ENCODE measurements around the gene NPHP4. TPM values are rescaled to one million over a fixed set of nuclear protein-coding genes. Genes with fewer than 3 reads are reported as not detected.

Gene NPHP4
- total and polyA plus RNA-seq, 2 donors (not counting 3 experiments of a cell fraction or from before 2014, with no cell fraction given): 4.4 to 11.7 TPM

GRCh38 chr1:5993556-5994491 lies 1.6 kb upstream of the NPHP4 start:
- ChIA-PET CTCF (interaction anchor here (0.9 kb wide), 1 partner anchor 10 kb away, joined by 3 read pairs; no protein-coding TSS in a partner anchor), POLR2A (no interaction called here)
- Histone ChIP-seq H3K79me2 (ENCODE audit: control insufficient read depth, insufficient read depth, low read length) (no peaks in the 10 kb centered on the region), H3K4me2 (ENCODE audit: insufficient read depth, low read length) (peak overlapping the region; percentile 59), H4K20me1 (replicated peaks; ENCODE audit: control insufficient read depth, extremely low read depth, insufficient read depth, low read length) (no peaks in the 10 kb centered on the region), H3K9ac (replicated peaks; ENCODE audit: extremely low read depth, insufficient read depth, low read length) (no peak overlapping the region), H3K4me1 (ENCODE audit: control insufficient read depth, extremely low read depth, insufficient read depth, low read length) (peaks cover 10% of the 10 kb centered on the region), H3K36me3 (ENCODE audit: control insufficient read depth in 2 of 2, extremely low read depth in 1 of 2, insufficient read depth in 2 of 2, low read length in 2 of 2) (no peaks in the 10 kb centered on the region), H3K27ac (ENCODE audit: insufficient read depth, low read depth, low read length) (no peak overlapping the region), H3K4me3 (replicated peaks in 1 of 3; ENCODE audit: insufficient read depth in 1 of 3, low read depth in 1 of 3, low read length in 3 of 3) (peak overlapping the region; percentile 27 to 83 (median 74)), H3K27me3 (ENCODE audit: control insufficient read depth in 2 of 2, insufficient read depth in 2 of 2, low read length in 2 of 2) (no peaks in the 10 kb centered on the region), H3K9me1 (replicated peaks; ENCODE audit: control insufficient read depth, extremely low read depth, insufficient read depth, low read length) (no peaks in the 10 kb centered on the region), H3K9me3 (replicated peaks; ENCODE audit: control insufficient read depth, insufficient read depth, low read length) (no peaks in the 10 kb centered on the region), H2AFZ (ENCODE audit: low read depth, low read length) (peak overlapping the region; percentile 81)
- TF ChIP-seq POLR2A (IDR thresholded peaks at IDR 0.05; ENCODE audit: low read depth, low read length) (no peak), MAX (IDR thresholded peaks at IDR 0.05; ENCODE audit: insufficient read depth, insufficient read length) (no peak), CTCF (IDR thresholded peaks at IDR 0.05; ENCODE audit: extremely low read depth in 1 of 2, insufficient read depth in 1 of 2, low read depth in 1 of 2, low read length in 2 of 2) (no peak), POLR2AphosphoS5 (IDR thresholded peaks at IDR 0.05; ENCODE audit: insufficient read depth, low read depth, low read length) (no peak), GATA2 (IDR thresholded peaks at IDR 0.05; ENCODE audit: insufficient read depth, insufficient read length, low read depth, low read length) (no peak), EZH2 (IDR thresholded peaks at IDR 0.05; ENCODE audit: borderline replicate concordance, low read depth, low read length, severe bottlenecking) (no peak), JUN (IDR thresholded peaks at IDR 0.05; ENCODE audit: borderline replicate concordance, insufficient read depth, insufficient read length, low read depth) (no peak), FOS (IDR thresholded peaks at IDR 0.05; ENCODE audit: borderline replicate concordance, insufficient read depth, low read length) (no peak), MYC (IDR thresholded peaks at IDR 0.05; ENCODE audit: low read depth, low read length) (no peak)
- intact Hi-C loops (cut with micrococcal nuclease) (loop anchor here (2.0 kb wide), 1 partner anchor 205 kb away; the partner anchor contains the start of gene RPL22), dilution Hi-C loops (cut with MboI; ENCODE audit: extremely low pct_ligation_motif_present, low sequenced_read_pairs) (no loop called here)
- no peak for FAIRE-seq
- no peak for DNase-seq (ENCODE audit: low read depth, low spot score)
- no TSS peak for BruUV-seq (replicated peaks)

All from endothelial cell of umbilical vein (primary cell).